HFF-Myc (cell line): ENCODE results near the gene SLC8A3.

Experiments
- DNase-seq: peaks from one replicate; pipeline ENCODE4 v3.0.0-alpha.2; 2011; ENCODE audit warnings: low read depth; ENCODE audit errors: extremely low read depth
- H3K4me3 ChIP-seq: replicated peaks from 2 replicates; pipeline ENCODE4 v1.5.1; 2011; ENCODE audit warnings: low read depth, mild to moderate bottlenecking, control low read depth, low read length
- TF ChIP-seq, protein P1 (sequence below): IDR thresholded peaks from 2 replicates; pipeline ENCODE4 v1.5.1; 2012; ENCODE audit warnings: mild to moderate bottlenecking, low read depth, low read length, control low read depth; ENCODE audit errors: missing control alignments

Gene SLC8A3

GRCh38 chr14:70100071-70100470 lies 88.7 kb downstream of the SLC8A3 start:
- DNase-seq = no peak
- TF ChIP-seq, protein P1, sequence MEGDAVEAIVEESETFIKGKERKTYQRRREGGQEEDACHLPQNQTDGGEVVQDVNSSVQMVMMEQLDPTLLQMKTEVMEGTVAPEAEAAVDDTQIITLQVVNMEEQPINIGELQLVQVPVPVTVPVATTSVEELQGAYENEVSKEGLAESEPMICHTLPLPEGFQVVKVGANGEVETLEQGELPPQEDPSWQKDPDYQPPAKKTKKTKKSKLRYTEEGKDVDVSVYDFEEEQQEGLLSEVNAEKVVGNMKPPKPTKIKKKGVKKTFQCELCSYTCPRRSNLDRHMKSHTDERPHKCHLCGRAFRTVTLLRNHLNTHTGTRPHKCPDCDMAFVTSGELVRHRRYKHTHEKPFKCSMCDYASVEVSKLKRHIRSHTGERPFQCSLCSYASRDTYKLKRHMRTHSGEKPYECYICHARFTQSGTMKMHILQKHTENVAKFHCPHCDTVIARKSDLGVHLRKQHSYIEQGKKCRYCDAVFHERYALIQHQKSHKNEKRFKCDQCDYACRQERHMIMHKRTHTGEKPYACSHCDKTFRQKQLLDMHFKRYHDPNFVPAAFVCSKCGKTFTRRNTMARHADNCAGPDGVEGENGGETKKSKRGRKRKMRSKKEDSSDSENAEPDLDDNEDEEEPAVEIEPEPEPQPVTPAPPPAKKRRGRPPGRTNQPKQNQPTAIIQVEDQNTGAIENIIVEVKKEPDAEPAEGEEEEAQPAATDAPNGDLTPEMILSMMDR = no peak
- no peak overlapping the region for H3K4me3 ChIP-seq

DNA sequence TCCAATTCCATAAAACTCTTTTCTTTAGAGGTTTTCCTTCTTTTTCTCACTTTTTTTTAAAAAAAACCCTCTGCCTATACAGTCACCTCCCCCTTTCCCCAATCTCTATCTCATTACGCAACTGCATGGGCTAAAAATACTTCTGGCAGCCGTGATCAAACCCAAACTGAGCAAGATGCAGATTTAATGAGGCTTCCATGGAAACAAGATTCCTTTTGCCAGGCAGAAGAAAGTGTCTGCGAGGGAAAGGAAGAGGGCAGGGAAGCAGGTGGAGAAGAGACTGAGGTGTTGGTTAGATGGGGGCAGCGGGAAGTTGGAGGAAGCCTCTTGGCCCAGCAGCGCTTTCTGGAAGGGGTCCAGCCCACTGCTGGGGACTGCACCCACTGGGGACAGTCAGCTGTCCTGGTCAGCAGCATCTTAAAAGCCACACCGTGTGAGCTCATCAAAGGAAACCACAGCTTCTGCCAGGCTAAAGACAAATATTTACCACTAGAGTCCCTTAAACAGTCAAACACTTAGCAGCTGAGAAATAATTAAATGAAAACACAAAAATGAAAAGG lies 90.4 kb downstream of the SLC8A3 start:
- DNase-seq = no peak
- TF ChIP-seq, protein P1 = no peak
- no peak overlapping the region for H3K4me3 ChIP-seq

DNA sequence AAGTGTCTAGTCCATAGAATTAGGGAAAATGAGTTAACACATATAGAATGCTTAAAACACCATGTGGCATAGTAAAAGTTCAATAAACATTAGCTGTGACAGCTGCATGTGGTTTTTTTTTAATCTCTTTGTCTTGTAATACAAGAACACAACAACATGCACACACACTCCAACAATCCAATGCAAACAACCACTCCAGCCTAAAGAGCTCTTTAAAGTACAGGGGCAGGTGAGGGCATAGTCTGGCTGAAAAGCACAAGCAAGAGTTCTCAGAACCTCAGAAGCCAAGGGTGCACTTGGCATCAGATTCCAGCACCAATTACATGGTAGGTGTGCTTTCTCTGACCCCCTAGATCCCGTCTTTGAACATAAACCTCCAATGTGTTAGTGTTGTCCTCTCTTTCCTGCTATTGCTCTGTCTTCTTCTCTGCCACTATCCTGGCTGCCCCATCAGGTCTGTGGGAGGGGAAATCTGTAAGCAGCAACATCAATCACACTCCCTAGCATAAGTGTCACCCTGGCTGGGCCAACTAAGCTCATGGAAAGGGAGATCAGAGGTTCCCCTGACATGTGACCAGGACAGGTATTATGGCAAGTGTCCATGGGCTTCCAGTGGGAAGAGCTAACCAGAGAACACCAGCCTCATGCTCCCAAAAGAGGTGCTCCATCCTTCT lies 91.0 kb downstream of the SLC8A3 start:
- DNase-seq = no peak
- TF ChIP-seq, protein P1 = no peak
- no peak overlapping the region for H3K4me3 ChIP-seq

GRCh38 chr14:70096866-70097265 lies 91.9 kb downstream of the SLC8A3 start:
- TF ChIP-seq, protein P1 = no peak
- H3K4me3 ChIP-seq = no peak overlapping the region
- DNase-seq = no peak

- TF ChIP-seq, protein P1 = no peak
- H3K4me3 ChIP-seq = no peak overlapping the region
- DNase-seq = no peak
Measured at GRCh38 chr14:70094631-70095030, 94.1 kb downstream of the SLC8A3 start.

DNA sequence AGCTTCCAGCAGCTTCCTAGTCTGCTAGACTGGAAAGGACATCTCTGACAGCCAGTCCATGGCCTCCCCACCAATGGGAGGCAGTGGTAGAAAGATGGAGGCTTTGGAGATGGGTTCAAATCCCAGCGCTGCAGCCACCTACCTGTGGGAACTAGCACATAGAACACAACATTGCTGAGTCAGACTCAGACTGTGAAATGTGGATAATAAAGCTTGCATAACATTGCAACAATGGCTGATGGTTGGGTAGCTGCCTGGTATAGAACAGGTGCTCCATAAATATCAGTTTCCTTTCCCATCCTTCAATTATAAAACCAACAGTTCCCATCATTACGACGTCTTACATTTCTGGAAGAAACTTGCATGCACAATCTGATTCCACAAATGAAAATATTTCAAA lies 94.6 kb downstream of the SLC8A3 start:
- no peak for DNase-seq
- H3K4me3 ChIP-seq = no peak overlapping the region
- TF ChIP-seq, protein P1 = no peak
